Gastrocnemius medialis (tissue), 4 donors: ENCODE data around the gene ZFR.

Source experiments
- CTCF ChIP-seq, 5 experiments: fragments of 450-650 bp in 3 of 5; fragments of 200-600 bp in 2 of 5; sonication (generic) in 2 of 5; IDR thresholded peaks in 4 of 5; conservative IDR thresholded peaks in 1 of 5; 1 replicate in 4 of 5; 2 replicates in 1 of 5; pipeline ENCODE4 v1.5.1; 2016 to 2019; ENCODE audit warnings: antibody characterized with exemption in 5 of 5, mild to moderate bottlenecking in 3 of 5, moderate library complexity in 3 of 5
- POLR2A ChIP-seq, 2 donors: fragments of 450-650 bp; IDR thresholded peaks; one replicate each; pipeline ENCODE4 v1.6.1; 2017; ENCODE audit warnings: antibody characterized with exemption in 2 of 2, mild to moderate bottlenecking in 2 of 2, moderate library complexity in 2 of 2

DNA sequence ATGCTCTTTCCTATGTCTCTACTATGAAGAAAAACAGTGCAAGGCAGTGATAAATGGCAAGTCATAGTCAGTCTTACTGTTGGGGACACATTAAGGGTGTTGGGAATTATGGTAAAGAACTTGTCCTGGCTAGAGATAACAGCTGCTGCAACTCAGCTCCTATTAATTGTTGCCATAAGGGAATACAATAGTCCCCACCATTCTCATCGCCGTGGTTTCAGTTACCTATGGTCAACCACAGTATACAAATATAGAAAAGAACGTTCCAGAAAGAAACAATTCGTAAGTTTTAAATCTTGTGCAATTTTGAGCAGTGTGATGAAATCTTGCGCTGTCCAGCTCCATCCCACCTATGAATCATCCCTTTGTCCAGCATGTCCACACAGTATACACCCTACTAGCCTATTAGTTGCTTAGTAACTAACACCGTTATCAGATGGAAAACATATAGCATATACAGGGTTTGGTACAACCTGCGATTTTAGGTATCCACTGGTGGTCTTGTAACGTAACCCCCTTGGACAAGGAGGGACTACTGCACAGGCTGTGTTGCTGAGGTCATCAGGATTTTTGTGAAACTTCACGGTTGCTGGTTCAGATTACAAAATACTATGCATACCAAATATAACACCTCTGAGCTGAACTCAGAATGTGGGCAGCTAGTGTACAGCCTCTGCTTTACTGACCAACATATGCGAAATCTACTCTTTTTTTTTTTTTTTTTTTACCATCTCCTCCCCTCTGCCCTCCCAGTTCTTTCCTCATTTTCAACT is 53.5 kb downstream of the ZFR start:
- TF ChIP-seq CTCF (IDR thresholded peaks at IDR 0.05 in 4 of 5, conservative IDR thresholded peaks at IDR 0.05 in 1 of 5) (peak in 1 of 5 experiments; percentile 11), POLR2A (IDR thresholded peaks at IDR 0.05) (no peak)
